Measurements from ENCODE around the gene COL26A1. TPM values are rescaled to one million over a fixed set of nuclear protein-coding genes. Genes with fewer than 3 reads are reported as not detected.

The COL26A1 gene
- total RNA-seq, 3 donors from 2014 or later (not counting 1 experiment from before 2014, with no cell fraction given): 0.16 TPM; not detected in 2

- 92% methylated on average over 12 of the region's 12 CpGs for WGBS (ENCODE audit: insufficient coverage)
Observed at GRCh38 chr7:101412976-101413375, 50.3 kb downstream of the COL26A1 start.

DNA sequence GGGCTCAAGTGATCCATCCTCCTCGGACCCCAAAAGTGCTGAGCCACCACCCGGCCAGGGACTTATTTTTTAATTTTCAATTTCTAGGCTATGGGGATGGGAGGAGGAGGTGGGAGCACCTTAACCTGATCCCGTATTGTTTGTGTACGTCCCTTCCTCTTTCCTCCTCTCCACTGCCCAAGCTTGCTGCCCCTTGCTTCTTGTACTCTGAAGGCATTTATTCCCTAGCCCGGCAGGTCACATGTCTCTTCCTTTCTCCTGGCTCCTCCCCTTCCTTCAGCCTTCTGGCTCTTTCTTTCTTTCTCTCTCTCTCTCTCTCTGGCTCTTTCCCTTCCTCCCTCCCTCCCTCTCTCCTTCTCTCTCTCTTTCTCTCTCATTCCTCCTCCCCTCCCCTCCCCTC is 56.0 kb downstream of the COL26A1 start:
- WGBS (ENCODE audit: insufficient coverage): 72% methylated on average over 3 of the region's 5 CpGs
- peaks cover 0 to 11% of the 10 kb centered on the region in 2 donors for H3K27me3 Mint-ChIP-seq (ENCODE audit: low read depth in 2 of 2)
- no peaks in the 10 kb centered on the region for H3K36me3 Mint-ChIP-seq
- intact Hi-C loops (cut with micrococcal nuclease): no loop called here
- Histone ChIP-seq H3K9me3 (ENCODE audit: control insufficient read depth, insufficient read depth, low read length) (no peaks in the 10 kb centered on the region), H3K27ac (ENCODE audit: low read length) (no peak overlapping the region), H3K27me3 (ENCODE audit: control insufficient read depth, insufficient read depth, low read length) (no peaks in the 10 kb centered on the region), H3K4me1 (ENCODE audit: control insufficient read depth, insufficient read depth, low read length) (no peaks in the 10 kb centered on the region), H3K4me3 (ENCODE audit: low read length) (no peak overlapping the region), H3K36me3 (ENCODE audit: control insufficient read depth, insufficient read depth, low read length) (no peaks in the 10 kb centered on the region)
- H3K9me3 Mint-ChIP-seq: no peaks in the 10 kb centered on the region
- no peak overlapping the region for H3K27ac Mint-ChIP-seq
- no peak for DNase-seq
- no peak for ATAC-seq
- no peaks in the 10 kb centered on the region for H3K4me1 Mint-ChIP-seq
- H3K4me3 Mint-ChIP-seq: no peak overlapping the region
- TF ChIP-seq CTCF (IDR thresholded peaks at IDR 0.05): no peak

More at GRCh38 chr7:101412976-101413375, 50.3 kb downstream of the COL26A1 start:
- Mint-ChIP-seq H3K36me3 (no peaks in the 10 kb centered on the region), H3K9me3 (peaks cover 0 to 2% of the 10 kb centered on the region in 2 donors), H3K4me1 (peaks cover 9 to 10% of the 10 kb centered on the region in 2 donors), H3K27ac (no peak overlapping the region), H3K27me3 (ENCODE audit: low read depth in 2 of 2) (peaks cover 0 to 13% of the 10 kb centered on the region in 2 donors), H3K4me3 (no peak overlapping the region)
- peaks cover 11% of the 10 kb centered on the region for H3K4me1 ChIP-seq (ENCODE audit: control insufficient read depth, insufficient read depth, low read length)
- no peak overlapping the region for H3K27ac ChIP-seq (ENCODE audit: low read length)
- H3K27me3 ChIP-seq (ENCODE audit: control insufficient read depth, insufficient read depth, low read length): no peaks in the 10 kb centered on the region
- H3K9me3 ChIP-seq (ENCODE audit: control insufficient read depth, insufficient read depth, low read length): peaks cover 9% of the 10 kb centered on the region
- H3K36me3 ChIP-seq (ENCODE audit: control insufficient read depth, insufficient read depth, low read length): no peaks in the 10 kb centered on the region
- intact Hi-C loops (cut with micrococcal nuclease): loop anchor here (5.0 kb wide), 1 partner anchor 46 kb away; no protein-coding TSS in a partner anchor
- TF ChIP-seq CTCF (IDR thresholded peaks at IDR 0.05): no peak
- no peak overlapping the region for H3K4me3 ChIP-seq (ENCODE audit: low read length)
- no peak for DNase-seq
- ATAC-seq: no peak

DNA sequence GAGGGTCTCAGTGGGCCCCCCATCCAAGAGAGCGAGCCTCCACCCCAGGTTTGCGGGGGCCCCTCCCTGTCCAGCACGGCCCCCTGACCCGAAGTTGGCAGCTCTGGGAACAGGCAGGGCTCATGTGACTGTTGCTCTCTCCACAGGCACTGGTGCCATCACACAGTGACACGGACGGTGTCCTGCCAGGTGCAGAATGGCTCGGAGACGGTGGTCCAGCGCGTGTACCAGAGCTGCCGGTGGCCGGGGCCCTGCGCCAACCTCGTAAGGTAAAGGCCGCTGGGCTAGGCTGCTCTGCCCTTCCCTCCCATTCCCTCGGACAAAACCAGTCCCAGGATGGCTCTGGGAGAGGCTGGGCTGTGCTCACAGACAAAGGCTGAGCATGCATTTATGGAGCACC is 57.2 kb downstream of the COL26A1 start:
- DNase-seq (no peak), ATAC-seq (no peak)
- no peak overlapping the region for H3K27ac ChIP-seq (ENCODE audit: low read length)
- H3K4me3 ChIP-seq (ENCODE audit: low read length): no peak overlapping the region
- no peaks in the 10 kb centered on the region for H3K36me3 ChIP-seq (ENCODE audit: control insufficient read depth, insufficient read depth, low read length)
- Mint-ChIP-seq H3K27ac (no peak overlapping the region), H3K4me3 (no peak overlapping the region), H3K9me3 (no peaks in the 10 kb centered on the region), H3K27me3 (ENCODE audit: low read depth in 2 of 2) (peaks cover 0 to 11% of the 10 kb centered on the region in 2 donors), H3K36me3 (no peaks in the 10 kb centered on the region), H3K4me1 (no peaks in the 10 kb centered on the region)
- TF ChIP-seq CTCF (IDR thresholded peaks at IDR 0.05): no peak
- H3K9me3 ChIP-seq (ENCODE audit: control insufficient read depth, insufficient read depth, low read length): no peaks in the 10 kb centered on the region
- H3K27me3 ChIP-seq (ENCODE audit: control insufficient read depth, insufficient read depth, low read length): no peaks in the 10 kb centered on the region
- no peaks in the 10 kb centered on the region for H3K4me1 ChIP-seq (ENCODE audit: control insufficient read depth, insufficient read depth, low read length)
- intact Hi-C loops (cut with micrococcal nuclease): no loop called here
- 95% methylated on average over 16 of the region's 16 CpGs for WGBS (ENCODE audit: insufficient coverage)

GRCh38 chr7:101420436-101420835 is 57.8 kb downstream of the COL26A1 start:
- H3K36me3 ChIP-seq (ENCODE audit: control insufficient read depth, insufficient read depth, low read length): no peaks in the 10 kb centered on the region
- Mint-ChIP-seq H3K36me3 (no peaks in the 10 kb centered on the region), H3K4me3 (no peak overlapping the region), H3K9me3 (no peaks in the 10 kb centered on the region), H3K27me3 (ENCODE audit: low read depth in 2 of 2) (peaks cover 0 to 11% of the 10 kb centered on the region in 2 donors), H3K27ac (no peak overlapping the region), H3K4me1 (no peaks in the 10 kb centered on the region)
- DNase-seq (no peak), ATAC-seq (no peak)
- H3K4me1 ChIP-seq (ENCODE audit: control insufficient read depth, insufficient read depth, low read length): no peaks in the 10 kb centered on the region
- H3K9me3 ChIP-seq (ENCODE audit: control insufficient read depth, insufficient read depth, low read length): no peaks in the 10 kb centered on the region
- no peak for TF ChIP-seq CTCF (IDR thresholded peaks at IDR 0.05)
- intact Hi-C loops (cut with micrococcal nuclease): no loop called here
- H3K27ac ChIP-seq (ENCODE audit: low read length): no peak overlapping the region
- 71% methylated on average over 5 of the region's 5 CpGs for WGBS (ENCODE audit: insufficient coverage)
- no peaks in the 10 kb centered on the region for H3K27me3 ChIP-seq (ENCODE audit: control insufficient read depth, insufficient read depth, low read length)
- no peak overlapping the region for H3K4me3 ChIP-seq (ENCODE audit: low read length)
